Activated gamma-delta T cell treated with anti-CD3 and anti-CD28 coated beads, Interleukin-2, amount 50 U/mL, for 16 hours (primary cell): ENCODE measurements around the gene BBX.
"Not testable (repeated sequence)": the region's sequence is repeated elsewhere in the genome, so short reads cannot be mapped to it uniquely, and the experiment has no call there.

ENCODE experiments used
- DNase-seq: peaks from one replicate; pipeline ENCODE4 v3.0.0-alpha.2; 2020; ENCODE audit warnings: low read depth

Gene BBX

DNA sequence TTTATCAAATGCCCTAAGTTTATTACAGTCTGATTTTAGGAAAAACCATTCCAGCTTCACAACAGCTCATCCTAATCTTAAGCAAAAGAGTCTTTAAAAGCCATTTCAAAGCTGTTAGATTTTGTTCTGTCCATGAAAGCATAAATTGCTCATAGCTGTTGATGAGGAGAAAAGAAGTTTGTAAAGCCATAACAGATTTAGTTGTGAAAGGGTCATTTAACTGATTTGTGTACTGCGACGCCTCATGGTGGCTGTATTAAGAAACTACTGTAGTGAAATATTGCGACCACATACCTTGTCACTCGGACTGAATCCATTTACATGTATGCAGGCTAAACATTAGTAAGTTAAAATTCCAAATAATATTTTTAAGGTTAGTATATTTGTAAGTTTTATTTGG lies 20.9 kb downstream of the BBX start:
- no peak for DNase-seq

GRCh38 chr3:107545680-107546120 lies 22.9 kb downstream of the BBX start:
- no peak for DNase-seq

GRCh38 chr3:107548601-107549000 lies 25.8 kb downstream of the BBX start:
- no peak for DNase-seq

- DNase-seq: no peak
These were observed 32.6 kb downstream of the BBX start for GRCh38 chr3:107555359-107555758.

- DNase-seq: no peak
These were observed 35.0 kb downstream of the BBX start for GRCh38 chr3:107557743-107558142.

GRCh38 chr3:107560166-107560565 lies 37.4 kb downstream of the BBX start:
- no peak for DNase-seq

- DNase-seq: no peak
These were observed 39.2 kb downstream of the BBX start for GRCh38 chr3:107561980-107562379.

- DNase-seq: no peak
These were observed 40.3 kb downstream of the BBX start for GRCh38 chr3:107562969-107563529.

- not testable (repeated sequence) for DNase-seq
These were observed 42.5 kb downstream of the BBX start for GRCh38 chr3:107565244-107565643.

GRCh38 chr3:107571089-107571488 lies 48.3 kb downstream of the BBX start:
- DNase-seq: not testable (repeated sequence)

- not testable (repeated sequence) for DNase-seq
These were observed 48.7 kb downstream of the BBX start for GRCh38 chr3:107571492-107571891.

GRCh38 chr3:107574650-107575049 lies 51.9 kb downstream of the BBX start:
- DNase-seq: no peak

- no peak for DNase-seq
These were observed 55.3 kb downstream of the BBX start for GRCh38 chr3:107578091-107578490.

DNA sequence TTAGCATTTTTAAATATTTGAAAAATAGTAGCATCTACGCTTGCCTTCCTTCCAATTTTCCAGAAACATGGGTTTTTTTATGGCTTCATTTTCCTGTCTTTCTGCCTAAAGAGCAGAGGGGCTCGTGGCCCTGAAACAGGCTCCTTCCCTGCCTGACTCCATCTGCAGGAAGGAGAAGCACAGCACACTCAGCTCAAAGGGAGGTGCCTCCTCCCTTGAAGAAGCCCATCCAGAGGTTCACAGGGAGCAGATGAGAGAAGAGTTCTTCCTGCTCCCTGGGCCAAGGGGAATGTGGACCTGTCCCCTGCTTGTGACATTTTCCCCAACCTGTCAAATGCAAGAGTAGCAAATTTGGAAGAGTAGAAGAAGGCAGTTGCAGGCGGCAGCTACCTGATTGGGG lies 55.8 kb downstream of the BBX start:
- DNase-seq: no peak

- no peak for DNase-seq
These were observed 56.6 kb downstream of the BBX start for GRCh38 chr3:107579371-107579770.

GRCh38 chr3:107581230-107581629 lies 58.5 kb downstream of the BBX start:
- no peak for DNase-seq

- DNase-seq: no peak
These were observed 65.5 kb downstream of the BBX start for GRCh38 chr3:107588217-107588616.

DNA sequence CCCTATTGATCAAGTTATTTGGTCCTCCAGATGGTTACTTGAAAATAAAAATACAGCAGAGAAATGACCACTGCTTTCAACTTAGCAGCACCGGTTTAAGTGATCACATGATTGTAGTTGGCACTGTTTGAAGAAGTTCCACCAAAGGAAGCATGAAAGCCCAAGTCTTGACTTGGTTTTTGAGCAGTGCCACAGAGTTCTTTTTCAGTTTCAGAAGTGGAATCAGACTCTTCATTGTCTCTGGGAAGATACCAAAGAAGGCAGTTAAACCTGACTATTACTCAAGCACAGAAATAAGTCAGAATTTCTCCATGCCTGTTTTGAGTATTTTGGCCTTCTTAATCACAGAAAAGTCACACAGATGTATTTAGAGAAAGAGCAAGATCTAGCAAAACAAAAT lies 66.7 kb downstream of the BBX start:
- DNase-seq: no peak

DNA sequence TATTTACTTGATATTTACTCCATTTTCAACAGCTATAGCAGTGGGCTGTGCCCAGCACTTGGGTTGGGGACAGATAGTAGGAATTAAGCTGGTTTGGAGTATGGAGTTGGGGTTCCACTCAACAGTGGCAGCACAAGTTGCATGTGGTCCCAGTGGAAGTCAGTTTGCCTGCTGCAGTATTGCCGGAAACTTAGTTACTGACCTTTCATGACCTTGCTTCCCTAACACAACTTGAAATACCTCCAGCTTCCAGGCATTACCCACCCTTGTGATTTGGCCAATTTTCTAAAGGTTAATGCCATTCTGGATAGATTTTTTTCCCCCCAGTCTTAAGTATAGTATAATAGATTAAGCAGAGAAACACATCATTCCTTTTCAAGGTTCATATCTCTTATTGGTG lies 68.0 kb downstream of the BBX start:
- no peak for DNase-seq

GRCh38 chr3:107592073-107592472 lies 69.3 kb downstream of the BBX start:
- DNase-seq: no peak

GRCh38 chr3:107594870-107595269 lies 72.1 kb downstream of the BBX start:
- no peak for DNase-seq

- no peak for DNase-seq
These were observed 73.9 kb downstream of the BBX start for GRCh38 chr3:107596639-107597038.

GRCh38 chr3:107598926-107599771 lies 76.4 kb downstream of the BBX start:
- peak; percentile 21 for DNase-seq

- no peak for DNase-seq
These were observed 77.0 kb downstream of the BBX start for GRCh38 chr3:107599772-107600145.
